Measurements from ENCODE around the gene HPCAL4.

HPCAL4 gene

DNA sequence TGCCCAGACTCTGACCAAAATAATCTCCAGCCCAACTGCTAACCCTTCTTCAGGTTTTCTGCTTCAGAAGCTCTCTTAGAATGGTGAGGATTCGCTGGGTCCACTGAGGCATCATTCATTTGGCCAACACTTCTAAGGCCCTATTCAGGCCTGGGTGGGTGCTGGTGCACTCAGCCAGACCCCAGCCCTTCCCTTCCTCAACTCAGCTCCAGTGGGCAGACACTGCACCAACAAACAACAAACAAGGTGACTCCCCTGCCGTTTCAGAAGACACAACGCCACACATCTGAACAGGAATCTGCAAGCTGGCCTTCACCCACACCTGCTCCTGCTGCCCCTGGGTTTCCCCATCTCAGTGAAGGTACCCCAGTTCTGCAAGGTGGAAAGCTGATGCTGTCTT lies 57.8 kb downstream of the HPCAL4 start:
- CTCF ChIA-PET = interaction anchor here (0.9 to 1.5 kb wide), 4 partner anchors 10 to 27 kb away, joined by 3 to 6 read pairs (median 4); no protein-coding TSS in a partner anchor

More for the DNA sequence above, 57.8 kb downstream of the HPCAL4 start:
- Histone ChIP-seq H3K4me3 (ENCODE audit: low read depth, low read length) (no peak overlapping the region), H3K4me1 (ENCODE audit: control insufficient read depth, insufficient read depth, low read length) (no peaks in the 10 kb centered on the region), H3K9me3 (ENCODE audit: control insufficient read depth, insufficient read depth, low read depth, low read length) (no peaks in the 10 kb centered on the region), H3K36me3 (ENCODE audit: control insufficient read depth in 2 of 2, insufficient read depth in 1 of 2, low read length in 2 of 2) (peaks cover 0 to 37% of the 10 kb centered on the region in 2 experiments; a peak in 1 of 3 replicates), H3K27ac (ENCODE audit: extremely low read depth, low read depth, low read length) (no peak overlapping the region)
- TF ChIP-seq, protein P1, sequence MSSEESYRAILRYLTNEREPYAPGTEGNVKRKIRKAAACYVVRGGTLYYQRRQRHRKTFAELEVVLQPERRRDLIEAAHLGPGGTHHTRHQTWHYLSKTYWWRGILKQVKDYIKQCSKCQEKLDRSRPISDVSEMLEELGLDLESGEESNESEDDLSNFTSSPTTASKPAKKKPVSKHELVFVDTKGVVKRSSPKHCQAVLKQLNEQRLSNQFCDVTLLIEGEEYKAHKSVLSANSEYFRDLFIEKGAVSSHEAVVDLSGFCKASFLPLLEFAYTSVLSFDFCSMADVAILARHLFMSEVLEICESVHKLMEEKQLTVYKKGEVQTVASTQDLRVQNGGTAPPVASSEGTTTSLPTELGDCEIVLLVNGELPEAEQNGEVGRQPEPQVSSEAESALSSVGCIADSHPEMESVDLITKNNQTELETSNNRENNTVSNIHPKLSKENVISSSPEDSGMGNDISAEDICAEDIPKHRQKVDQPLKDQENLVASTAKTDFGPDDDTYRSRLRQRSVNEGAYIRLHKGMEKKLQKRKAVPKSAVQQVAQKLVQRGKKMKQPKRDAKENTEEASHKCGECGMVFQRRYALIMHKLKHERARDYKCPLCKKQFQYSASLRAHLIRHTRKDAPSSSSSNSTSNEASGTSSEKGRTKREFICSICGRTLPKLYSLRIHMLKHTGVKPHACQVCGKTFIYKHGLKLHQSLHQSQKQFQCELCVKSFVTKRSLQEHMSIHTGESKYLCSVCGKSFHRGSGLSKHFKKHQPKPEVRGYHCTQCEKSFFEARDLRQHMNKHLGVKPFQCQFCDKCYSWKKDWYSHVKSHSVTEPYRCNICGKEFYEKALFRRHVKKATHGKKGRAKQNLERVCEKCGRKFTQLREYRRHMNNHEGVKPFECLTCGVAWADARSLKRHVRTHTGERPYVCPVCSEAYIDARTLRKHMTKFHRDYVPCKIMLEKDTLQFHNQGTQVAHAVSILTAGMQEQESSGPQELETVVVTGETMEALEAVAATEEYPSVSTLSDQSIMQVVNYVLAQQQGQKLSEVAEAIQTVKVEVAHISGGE (tag by site-specific recombination; conservative IDR thresholded peaks at IDR 0.05; ENCODE audit: low read depth) = no peak
- TF ChIP-seq ZNF664 (tag by site-specific recombination; IDR thresholded peaks at IDR 0.05) = no peak
- TF ChIP-seq, protein P2, sequence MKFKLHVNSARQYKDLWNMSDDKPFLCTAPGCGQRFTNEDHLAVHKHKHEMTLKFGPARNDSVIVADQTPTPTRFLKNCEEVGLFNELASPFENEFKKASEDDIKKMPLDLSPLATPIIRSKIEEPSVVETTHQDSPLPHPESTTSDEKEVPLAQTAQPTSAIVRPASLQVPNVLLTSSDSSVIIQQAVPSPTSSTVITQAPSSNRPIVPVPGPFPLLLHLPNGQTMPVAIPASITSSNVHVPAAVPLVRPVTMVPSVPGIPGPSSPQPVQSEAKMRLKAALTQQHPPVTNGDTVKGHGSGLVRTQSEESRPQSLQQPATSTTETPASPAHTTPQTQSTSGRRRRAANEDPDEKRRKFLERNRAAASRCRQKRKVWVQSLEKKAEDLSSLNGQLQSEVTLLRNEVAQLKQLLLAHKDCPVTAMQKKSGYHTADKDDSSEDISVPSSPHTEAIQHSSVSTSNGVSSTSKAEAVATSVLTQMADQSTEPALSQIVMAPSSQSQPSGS (tag by site-specific recombination; IDR thresholded peaks at IDR 0.05; ENCODE audit: low read depth) = no peak
- TF ChIP-seq ZNF248 (tag by site-specific recombination; IDR thresholded peaks at IDR 0.05) = no peak
- TF ChIP-seq, protein P3, sequence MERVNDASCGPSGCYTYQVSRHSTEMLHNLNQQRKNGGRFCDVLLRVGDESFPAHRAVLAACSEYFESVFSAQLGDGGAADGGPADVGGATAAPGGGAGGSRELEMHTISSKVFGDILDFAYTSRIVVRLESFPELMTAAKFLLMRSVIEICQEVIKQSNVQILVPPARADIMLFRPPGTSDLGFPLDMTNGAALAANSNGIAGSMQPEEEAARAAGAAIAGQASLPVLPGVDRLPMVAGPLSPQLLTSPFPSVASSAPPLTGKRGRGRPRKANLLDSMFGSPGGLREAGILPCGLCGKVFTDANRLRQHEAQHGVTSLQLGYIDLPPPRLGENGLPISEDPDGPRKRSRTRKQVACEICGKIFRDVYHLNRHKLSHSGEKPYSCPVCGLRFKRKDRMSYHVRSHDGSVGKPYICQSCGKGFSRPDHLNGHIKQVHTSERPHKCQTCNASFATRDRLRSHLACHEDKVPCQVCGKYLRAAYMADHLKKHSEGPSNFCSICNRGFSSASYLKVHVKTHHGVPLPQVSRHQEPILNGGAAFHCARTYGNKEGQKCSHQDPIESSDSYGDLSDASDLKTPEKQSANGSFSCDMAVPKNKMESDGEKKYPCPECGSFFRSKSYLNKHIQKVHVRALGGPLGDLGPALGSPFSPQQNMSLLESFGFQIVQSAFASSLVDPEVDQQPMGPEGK (tag by site-specific recombination; IDR thresholded peaks at IDR 0.05) = no peak
- TF ChIP-seq ZEB2 (tag by site-specific recombination; IDR thresholded peaks at IDR 0.05) = no peak
- TF ChIP-seq ZNF623 (tag by site-specific recombination; IDR thresholded peaks at IDR 0.05) = no peak
- TF ChIP-seq, protein P4, sequence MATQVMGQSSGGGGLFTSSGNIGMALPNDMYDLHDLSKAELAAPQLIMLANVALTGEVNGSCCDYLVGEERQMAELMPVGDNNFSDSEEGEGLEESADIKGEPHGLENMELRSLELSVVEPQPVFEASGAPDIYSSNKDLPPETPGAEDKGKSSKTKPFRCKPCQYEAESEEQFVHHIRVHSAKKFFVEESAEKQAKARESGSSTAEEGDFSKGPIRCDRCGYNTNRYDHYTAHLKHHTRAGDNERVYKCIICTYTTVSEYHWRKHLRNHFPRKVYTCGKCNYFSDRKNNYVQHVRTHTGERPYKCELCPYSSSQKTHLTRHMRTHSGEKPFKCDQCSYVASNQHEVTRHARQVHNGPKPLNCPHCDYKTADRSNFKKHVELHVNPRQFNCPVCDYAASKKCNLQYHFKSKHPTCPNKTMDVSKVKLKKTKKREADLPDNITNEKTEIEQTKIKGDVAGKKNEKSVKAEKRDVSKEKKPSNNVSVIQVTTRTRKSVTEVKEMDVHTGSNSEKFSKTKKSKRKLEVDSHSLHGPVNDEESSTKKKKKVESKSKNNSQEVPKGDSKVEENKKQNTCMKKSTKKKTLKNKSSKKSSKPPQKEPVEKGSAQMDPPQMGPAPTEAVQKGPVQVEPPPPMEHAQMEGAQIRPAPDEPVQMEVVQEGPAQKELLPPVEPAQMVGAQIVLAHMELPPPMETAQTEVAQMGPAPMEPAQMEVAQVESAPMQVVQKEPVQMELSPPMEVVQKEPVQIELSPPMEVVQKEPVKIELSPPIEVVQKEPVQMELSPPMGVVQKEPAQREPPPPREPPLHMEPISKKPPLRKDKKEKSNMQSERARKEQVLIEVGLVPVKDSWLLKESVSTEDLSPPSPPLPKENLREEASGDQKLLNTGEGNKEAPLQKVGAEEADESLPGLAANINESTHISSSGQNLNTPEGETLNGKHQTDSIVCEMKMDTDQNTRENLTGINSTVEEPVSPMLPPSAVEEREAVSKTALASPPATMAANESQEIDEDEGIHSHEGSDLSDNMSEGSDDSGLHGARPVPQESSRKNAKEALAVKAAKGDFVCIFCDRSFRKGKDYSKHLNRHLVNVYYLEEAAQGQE (tag by site-specific recombination; IDR thresholded peaks at IDR 0.05) = no peak
- no peak for TF ChIP-seq ZNF48 (tag by site-specific recombination; IDR thresholded peaks at IDR 0.05)
- TF ChIP-seq, protein P5, sequence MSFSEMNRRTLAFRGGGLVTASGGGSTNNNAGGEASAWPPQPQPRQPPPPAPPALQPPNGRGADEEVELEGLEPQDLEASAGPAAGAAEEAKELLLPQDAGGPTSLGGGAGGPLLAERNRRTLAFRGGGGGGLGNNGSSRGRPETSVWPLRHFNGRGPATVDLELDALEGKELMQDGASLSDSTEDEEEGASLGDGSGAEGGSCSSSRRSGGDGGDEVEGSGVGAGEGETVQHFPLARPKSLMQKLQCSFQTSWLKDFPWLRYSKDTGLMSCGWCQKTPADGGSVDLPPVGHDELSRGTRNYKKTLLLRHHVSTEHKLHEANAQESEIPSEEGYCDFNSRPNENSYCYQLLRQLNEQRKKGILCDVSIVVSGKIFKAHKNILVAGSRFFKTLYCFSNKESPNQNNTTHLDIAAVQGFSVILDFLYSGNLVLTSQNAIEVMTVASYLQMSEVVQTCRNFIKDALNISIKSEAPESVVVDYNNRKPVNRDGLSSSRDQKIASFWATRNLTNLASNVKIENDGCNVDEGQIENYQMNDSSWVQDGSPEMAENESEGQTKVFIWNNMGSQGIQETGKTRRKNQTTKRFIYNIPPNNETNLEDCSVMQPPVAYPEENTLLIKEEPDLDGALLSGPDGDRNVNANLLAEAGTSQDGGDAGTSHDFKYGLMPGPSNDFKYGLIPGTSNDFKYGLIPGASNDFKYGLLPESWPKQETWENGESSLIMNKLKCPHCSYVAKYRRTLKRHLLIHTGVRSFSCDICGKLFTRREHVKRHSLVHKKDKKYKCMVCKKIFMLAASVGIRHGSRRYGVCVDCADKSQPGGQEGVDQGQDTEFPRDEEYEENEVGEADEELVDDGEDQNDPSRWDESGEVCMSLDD (tag by site-specific recombination; IDR thresholded peaks at IDR 0.05) = no peak
- TF ChIP-seq ZNF394 (tag by site-specific recombination; IDR thresholded peaks at IDR 0.05; ENCODE audit: borderline replicate concordance) = no peak
- no peak for TF ChIP-seq FEZF1 (tag by site-specific recombination; IDR thresholded peaks at IDR 0.05)
- TF ChIP-seq ZNF202 (tag by site-specific recombination; IDR thresholded peaks at IDR 0.05; ENCODE audit: borderline replicate concordance) = no peak
- TF ChIP-seq ZFP41 (tag by site-specific recombination; IDR thresholded peaks at IDR 0.05; ENCODE audit: borderline replicate concordance) = no peak
- TF ChIP-seq, protein P6, sequence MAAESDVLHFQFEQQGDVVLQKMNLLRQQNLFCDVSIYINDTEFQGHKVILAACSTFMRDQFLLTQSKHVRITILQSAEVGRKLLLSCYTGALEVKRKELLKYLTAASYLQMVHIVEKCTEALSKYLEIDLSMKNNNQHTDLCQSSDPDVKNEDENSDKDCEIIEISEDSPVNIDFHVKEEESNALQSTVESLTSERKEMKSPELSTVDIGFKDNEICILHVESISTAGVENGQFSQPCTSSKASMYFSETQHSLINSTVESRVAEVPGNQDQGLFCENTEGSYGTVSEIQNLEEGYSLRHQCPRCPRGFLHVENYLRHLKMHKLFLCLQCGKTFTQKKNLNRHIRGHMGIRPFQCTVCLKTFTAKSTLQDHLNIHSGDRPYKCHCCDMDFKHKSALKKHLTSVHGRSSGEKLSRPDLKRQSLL (tag by site-specific recombination; IDR thresholded peaks at IDR 0.05) = no peak
- TF ChIP-seq, protein P7, sequence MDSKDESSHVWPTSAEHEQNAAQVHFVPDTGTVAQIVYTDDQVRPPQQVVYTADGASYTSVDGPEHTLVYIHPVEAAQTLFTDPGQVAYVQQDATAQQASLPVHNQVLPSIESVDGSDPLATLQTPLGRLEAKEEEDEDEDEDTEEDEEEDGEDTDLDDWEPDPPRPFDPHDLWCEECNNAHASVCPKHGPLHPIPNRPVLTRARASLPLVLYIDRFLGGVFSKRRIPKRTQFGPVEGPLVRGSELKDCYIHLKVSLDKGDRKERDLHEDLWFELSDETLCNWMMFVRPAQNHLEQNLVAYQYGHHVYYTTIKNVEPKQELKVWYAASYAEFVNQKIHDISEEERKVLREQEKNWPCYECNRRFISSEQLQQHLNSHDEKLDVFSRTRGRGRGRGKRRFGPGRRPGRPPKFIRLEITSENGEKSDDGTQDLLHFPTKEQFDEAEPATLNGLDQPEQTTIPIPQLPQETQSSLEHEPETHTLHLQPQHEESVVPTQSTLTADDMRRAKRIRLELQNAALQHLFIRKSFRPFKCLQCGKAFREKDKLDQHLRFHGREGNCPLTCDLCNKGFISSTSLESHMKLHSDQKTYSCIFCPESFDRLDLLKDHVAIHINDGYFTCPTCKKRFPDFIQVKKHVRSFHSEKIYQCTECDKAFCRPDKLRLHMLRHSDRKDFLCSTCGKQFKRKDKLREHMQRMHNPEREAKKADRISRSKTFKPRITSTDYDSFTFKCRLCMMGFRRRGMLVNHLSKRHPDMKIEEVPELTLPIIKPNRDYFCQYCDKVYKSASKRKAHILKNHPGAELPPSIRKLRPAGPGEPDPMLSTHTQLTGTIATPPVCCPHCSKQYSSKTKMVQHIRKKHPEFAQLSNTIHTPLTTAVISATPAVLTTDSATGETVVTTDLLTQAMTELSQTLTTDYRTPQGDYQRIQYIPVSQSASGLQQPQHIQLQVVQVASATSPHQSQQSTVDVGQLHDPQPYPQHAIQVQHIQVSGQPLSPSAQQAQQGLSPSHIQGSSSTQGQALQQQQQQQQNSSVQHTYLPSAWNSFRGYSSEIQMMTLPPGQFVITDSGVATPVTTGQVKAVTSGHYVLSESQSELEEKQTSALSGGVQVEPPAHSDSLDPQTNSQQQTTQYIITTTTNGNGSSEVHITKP (tag by site-specific recombination; IDR thresholded peaks at IDR 0.05) = no peak
- TF ChIP-seq ZNF114 (tag by site-specific recombination; IDR thresholded peaks at IDR 0.05) = no peak
- POLR2A ChIA-PET = no interaction called here

All from HEK293 (cell line).